GM12892 (cell line): ENCODE data around the gene SLC2A5.
A peak's percentile ranks its signal among the peaks of the same experiment; 100 is the strongest.

Source experiments
- DNase-seq: peaks from one replicate; pipeline ENCODE4 v3.0.0; 2011; ENCODE audit not compliant: insufficient read length
- FAIRE-seq: peaks from 2 replicates; lab custom pipeline; 2011; peaks lifted over from hg19 to GRCh38; lab: Jason Lieb, UNC
- POLR2A ChIP-seq: IDR thresholded peaks from 2 replicates; pipeline ENCODE4 v1.6.1; 2011; ENCODE audit warnings: low read depth, low read length, control low read depth
- POLR2AphosphoS5 ChIP-seq: IDR thresholded peaks from 2 replicates; pipeline ENCODE4 v1.6.1; 2011; ENCODE audit warnings: low read depth, low read length, control low read depth
- TAF1 ChIP-seq: IDR thresholded peaks from 2 replicates; pipeline ENCODE4 v1.6.1; 2011; ENCODE audit warnings: low read depth, mild to moderate bottlenecking, control low read depth, low read length, borderline replicate concordance

SLC2A5 gene

DNA sequence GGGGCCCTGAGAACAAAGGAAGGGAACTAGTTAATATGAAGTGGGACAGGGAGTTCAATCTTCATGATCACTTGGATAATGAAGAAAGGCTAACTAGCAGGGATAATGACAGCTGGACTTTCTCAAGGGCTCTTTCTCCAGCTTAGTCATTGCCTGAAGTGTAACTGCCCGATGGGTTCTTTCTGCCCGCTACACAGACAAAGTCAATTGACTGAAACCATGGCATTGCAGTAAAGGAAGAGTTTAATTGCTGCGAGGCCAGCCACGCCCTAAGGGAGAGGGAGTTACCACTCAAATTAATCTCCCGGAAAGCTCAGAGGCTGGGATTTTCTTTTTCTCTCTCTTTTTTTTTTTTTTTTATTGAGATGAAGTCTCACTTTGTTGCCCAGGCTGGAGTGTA is 16.6 kb upstream of the SLC2A5 start:
- FAIRE-seq (no peak), DNase-seq (no peak)
- no peak for TF ChIP-seq POLR2A
- TF ChIP-seq POLR2AphosphoS5: no peak
- TF ChIP-seq TAF1: no peak

DNA sequence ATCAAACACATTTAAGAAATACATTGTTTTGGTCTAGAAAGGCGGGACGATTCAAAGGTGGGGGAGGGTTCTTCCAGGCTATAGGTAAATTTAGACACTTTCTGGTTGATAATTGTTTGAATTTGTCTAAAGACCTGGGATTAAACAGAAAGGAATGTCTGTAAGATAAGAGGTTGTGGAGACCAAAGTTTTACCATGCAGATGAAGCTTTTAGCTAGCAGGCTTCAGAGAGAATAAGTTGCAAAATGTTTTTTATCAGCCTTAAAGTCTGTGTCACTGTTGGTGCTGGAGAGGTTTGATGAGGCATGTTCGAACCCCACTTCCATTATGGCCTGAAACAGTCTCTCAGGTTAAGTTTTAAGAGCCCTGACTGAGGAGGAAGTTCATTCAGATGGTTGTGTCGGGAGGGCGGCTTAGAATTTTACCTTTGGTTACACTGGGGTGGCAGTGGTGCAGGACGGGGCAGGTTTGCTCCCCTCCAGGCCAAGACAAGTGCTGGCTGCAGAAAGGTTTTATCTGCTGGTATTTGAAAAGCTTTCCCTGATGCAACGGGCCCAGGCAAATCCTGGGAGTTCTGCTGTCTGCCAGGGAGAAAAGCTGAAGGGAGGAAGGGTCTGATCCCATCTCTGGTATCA is 16.0 kb upstream of the SLC2A5 start:
- FAIRE-seq (no peak), DNase-seq (no peak)
- no peak for TF ChIP-seq POLR2AphosphoS5
- TF ChIP-seq TAF1: no peak
- TF ChIP-seq POLR2A: no peak

DNA sequence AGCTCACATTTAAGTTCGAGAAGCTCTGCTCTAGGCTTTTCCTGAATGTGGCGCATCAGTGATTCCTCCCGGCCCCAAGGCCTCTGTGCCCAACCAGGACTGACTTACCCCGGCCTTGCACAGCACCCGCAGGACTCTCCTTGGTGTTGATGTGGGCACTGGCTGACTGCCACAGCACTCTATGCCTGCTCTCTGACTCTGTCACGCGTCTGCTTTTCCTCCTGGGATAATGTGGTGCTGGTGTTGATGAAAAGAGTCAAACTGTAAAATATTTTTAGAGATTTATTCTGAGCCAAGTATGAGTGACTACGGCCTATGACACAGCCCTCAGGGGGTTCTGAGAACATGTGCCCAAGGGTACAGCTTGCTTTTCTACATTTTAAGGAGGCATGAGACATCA is 15.5 kb upstream of the SLC2A5 start:
- DNase-seq (no peak), FAIRE-seq (no peak)
- TF ChIP-seq POLR2AphosphoS5: no peak
- TF ChIP-seq POLR2A: no peak
- TF ChIP-seq TAF1: no peak

DNA sequence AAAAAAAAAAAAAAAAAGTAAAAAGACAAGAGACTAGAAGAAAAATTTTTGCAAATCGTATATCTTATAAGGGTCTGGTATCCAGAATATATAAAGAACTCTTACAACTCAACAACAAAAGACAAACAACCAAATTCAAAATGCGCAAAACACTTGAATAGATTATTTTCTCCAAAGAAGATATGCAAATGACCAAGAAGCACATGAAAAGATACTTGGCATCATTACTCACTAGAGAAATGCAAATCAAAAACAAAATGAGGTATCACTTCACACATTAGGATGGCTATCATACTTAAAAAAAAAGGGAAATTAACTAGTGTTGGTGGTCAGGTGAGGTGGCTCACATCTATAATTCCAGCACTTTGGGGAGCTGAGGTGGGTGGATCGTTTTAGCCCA is 12.0 kb upstream of the SLC2A5 start:
- DNase-seq (no peak), FAIRE-seq (no peak)
- no peak for TF ChIP-seq POLR2A
- TF ChIP-seq TAF1: no peak
- no peak for TF ChIP-seq POLR2AphosphoS5

DNA sequence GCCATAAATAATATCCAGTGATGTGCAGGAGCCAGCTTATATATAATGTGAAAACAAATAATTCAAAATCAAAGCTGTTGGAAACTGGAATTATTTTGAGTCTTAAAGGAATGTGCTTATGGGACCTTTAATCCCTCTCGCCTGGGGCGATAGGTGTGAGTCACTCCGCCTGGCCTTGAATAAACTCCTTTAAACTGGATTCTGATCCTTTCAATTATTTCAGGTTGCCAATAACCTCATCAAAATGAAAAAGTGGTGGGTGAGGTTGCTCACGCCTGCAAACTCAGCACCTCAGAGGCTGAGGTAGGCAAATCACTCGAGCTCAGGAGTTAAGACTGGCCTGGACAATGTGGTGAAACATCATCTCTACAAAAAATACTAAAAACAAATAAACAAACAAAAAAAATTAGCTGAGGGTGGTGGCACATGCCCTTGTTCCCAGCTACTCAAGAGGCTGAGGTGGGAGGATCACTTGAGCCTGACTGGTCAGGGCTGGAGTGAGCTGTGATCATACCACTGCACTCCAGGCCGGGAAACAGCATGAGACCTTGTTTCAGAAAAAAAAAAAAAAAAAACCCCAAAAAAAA is 11.4 kb upstream of the SLC2A5 start:
- TF ChIP-seq POLR2AphosphoS5 (no peak), POLR2A (no peak), TAF1 (no peak)
- DNase-seq: no peak

DNA sequence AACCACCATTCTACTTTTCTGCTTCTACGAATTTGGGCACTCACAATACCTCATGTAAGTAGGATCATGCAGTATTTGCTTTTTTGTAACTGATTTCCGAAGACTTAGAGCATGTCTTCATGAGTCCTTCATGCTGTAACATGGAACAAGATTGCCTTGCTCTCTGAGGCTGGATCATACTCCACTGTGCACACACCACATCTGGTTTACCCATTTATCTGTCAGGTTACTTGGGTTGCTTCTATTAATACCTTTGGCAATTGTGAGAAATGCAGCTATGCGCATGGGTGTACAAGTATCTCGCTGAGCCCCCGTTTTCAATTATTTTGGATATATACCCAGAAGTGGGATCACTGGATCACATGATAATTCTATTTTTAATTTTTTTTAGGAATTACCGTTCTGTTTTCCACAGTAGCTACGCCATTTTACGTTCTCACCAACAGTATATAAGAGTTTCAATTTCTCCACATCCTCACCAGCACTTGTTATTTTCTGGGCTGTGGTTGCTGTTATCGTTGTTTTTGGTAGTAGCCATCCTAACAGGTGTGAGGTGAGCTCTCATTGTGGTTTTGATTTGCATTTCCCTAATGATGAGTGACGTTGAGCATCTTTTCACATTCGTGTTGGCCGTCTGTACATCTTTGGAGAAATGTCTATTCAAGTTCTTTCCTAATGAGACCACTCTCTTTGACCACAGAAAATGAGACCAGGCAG is 10.7 kb upstream of the SLC2A5 start:
- TF ChIP-seq POLR2AphosphoS5 (no peak), TAF1 (no peak), POLR2A (no peak)
- FAIRE-seq (peak; percentile 94), DNase-seq (no peak)

More for the DNA sequence above, 11.4 kb upstream of the SLC2A5 start:
- FAIRE-seq: no peak

DNA sequence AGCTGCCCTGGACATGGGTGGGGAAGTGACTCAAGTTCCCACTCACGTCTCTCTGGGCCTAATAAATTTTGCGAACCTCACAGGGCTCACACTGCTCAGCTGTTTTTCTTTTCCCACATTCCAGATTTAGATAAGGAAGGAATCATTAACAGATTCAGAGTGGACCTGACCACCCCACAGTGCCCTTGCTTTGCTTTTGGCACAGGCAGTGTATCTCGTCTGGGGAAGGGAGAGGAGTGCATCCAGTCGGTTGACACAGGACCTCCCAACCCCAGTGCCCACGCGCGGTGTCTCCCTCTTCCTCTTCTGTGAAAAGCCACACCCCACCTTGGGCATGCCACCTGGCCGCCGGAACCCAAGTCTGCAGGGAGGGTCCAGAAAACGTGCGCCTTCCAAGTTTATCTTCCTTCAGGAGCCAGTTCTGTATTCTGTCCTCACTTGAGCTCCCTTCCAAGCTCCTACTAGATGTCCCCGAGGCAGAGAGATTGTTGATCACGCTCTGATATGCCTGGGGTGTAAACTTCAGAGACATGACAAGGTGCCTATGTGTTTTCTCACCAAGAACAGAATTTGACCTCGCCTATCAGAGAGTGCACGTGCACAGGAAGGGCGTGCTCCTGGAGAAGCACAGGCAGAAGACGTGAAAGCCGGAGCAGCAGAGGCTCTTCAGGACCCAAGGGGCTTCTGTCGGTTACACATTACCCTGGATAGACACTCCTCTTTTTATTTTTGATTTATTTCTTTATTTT is 9.5 kb upstream of the SLC2A5 start:
- DNase-seq (no peak), FAIRE-seq (peak; percentile 48)
- TF ChIP-seq POLR2AphosphoS5 (no peak), TAF1 (no peak), POLR2A (no peak)

DNA sequence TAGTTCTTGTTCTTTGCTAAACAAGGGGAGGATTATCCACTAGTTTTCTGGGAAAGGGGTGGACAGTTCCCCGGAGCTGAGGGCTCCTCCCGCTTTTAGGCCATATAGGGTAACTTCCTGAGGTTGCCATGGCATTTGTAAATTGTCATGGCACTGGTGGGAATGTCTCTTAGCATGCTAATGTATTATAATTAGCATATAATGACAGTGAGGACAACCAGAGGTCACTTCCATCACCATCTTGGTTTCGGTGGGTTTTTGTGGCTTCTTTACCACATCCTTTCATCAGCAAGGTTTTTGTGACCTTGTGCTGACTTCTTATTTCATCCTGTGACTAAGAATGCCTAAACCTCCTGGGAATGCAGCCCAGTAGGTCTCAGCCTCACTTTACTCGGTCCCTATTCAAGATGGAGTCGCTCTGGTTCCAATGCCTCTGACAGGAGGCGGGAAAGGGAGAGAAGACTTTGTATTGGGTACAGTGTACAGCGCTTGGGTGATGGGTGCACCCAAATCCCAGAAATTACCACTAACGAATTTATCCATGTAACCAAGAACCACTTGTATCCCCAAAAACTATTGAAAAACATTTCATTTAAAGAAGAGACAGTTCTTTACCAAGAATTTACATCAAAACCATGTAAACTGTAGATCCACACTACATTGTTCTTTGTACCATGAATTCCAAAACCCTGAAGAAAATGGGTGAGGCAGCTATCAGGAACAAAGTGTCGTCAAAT is 8.7 kb upstream of the SLC2A5 start:
- peak; percentile 94 for FAIRE-seq
- no peak for DNase-seq
- TF ChIP-seq POLR2AphosphoS5 (no peak), TAF1 (no peak), POLR2A (no peak)

DNA sequence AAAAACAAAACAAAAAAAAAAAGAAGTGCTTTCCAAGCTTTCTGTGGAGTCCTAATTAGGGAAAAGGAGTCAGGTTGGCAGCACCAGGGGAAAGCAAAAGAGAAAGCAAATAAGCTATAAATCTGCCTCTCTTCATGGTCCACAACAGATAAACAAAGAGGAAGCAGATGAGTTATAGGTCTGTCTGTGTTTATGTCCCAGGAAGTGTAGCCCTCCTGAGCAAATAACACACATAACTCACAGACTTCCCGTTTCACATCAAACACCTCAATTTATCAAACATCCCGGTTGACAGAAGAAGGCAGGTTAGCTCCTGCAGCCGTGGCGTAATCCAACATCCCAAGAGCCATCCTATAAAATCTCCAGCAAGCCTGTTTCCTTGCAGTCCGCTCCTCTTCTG is 5.6 kb upstream of the SLC2A5 start:
- no peak for FAIRE-seq
- no peak for DNase-seq

DNA sequence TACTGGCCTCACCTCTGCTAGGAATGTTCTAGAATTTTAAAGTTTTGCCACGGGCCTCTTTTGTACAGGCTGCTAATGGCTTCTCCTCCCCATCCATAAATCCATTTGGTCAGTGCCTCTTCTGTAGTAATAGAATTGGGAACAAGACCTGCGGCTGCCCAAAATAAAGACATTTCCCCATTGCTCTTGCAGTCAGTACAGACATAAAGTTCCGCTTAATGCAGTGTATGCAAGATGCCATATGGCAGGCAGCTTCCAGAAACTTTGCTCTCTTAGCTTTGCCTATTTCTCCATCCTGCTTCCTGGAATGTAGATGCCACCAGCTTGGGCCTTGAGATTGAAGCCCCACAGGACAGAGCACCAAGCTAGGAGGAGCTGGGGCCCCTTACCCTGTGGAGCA is 3.7 kb upstream of the SLC2A5 start:
- no peak for TF ChIP-seq POLR2A
- no peak for TF ChIP-seq POLR2AphosphoS5
- TF ChIP-seq TAF1: no peak
- no peak for FAIRE-seq
- DNase-seq: no peak

More for the DNA sequence above, 5.6 kb upstream of the SLC2A5 start:
- no peak for TF ChIP-seq TAF1
- no peak for TF ChIP-seq POLR2AphosphoS5

DNA sequence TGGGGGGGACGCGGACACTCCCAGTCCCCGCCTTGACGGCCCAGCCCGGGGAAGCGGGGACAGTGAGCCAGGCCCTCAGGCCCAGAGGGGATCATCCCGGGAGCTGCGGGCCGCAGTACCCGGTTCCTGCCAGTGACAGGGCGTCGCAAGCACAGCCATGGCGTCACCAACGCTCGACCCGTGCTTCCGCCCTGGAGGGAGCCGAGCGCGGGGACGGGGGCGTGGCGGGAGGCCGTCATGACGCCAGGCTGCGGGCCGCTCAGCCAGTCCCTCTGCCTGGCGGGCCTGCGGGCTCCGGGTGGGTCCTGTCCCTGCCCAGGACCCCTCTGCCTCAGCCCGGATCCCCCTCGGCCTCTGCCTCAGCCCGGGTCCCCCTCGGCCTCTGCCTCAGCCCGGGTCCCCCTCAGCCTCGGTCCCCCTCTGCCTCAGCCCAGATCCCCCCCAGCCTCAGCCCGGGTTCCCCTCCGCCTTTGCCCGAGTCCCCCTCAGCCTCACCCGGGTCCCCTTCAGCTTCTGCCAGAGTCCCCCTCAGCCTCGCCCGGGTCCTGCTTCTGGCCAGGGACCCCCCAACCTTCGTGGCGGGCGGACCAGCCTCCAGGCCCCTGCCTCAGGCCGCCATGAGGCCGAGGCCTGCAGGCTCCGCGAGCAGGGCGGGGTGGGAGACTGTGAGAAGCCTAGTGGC is 2.3 kb upstream of the SLC2A5 start:
- FAIRE-seq (no peak), DNase-seq (no peak)
- TF ChIP-seq TAF1: no peak
- no peak for TF ChIP-seq POLR2A
- no peak for TF ChIP-seq POLR2AphosphoS5
